HepG2 (cell line): ENCODE results near the gene PARS2. TPM values are rescaled to one million over a fixed set of nuclear protein-coding genes. Genes with fewer than 3 reads are reported as not detected.

ENCODE experiments used
- GABPB1 ChIP-seq: IDR thresholded peaks from 2 replicates; pipeline ENCODE4 v1.6.1; 2016; ENCODE audit warnings: mild to moderate bottlenecking, missing genetic modification reagents, moderate library complexity, missing compliant biosample characterization
- GFI1 ChIP-seq: sonication (generic); formaldehyde crosslinking; IDR thresholded peaks from 2 replicates; pipeline ENCODE4 v1.5.0; 2020; ENCODE audit warnings: missing genetic modification reagents, mild to moderate bottlenecking, borderline replicate concordance
- KDM6A ChIP-seq: IDR thresholded peaks from 2 replicates; pipeline ENCODE4 v1.6.1; 2016; ENCODE audit warnings: low read depth
- LCORL ChIP-seq, 2 experiments: fragments of 450-650 bp in 1 of 2; sonication (generic) in 1 of 2; formaldehyde crosslinking in 1 of 2; IDR thresholded peaks; 2 replicates each; pipeline versions ENCODE4 v1.5.0 to v1.6.1; 2017 to 2020; ENCODE audit warnings: antibody characterized with exemption in 1 of 2, missing genetic modification reagents in 1 of 2
- NR1H2 ChIP-seq: sonication (generic); formaldehyde crosslinking; IDR thresholded peaks from 2 replicates; pipeline ENCODE4 v1.8.1; 2022; ENCODE audit warnings: low read depth, missing genetic modification reagents, borderline replicate concordance
- PBX2 ChIP-seq: IDR thresholded peaks from 2 replicates; pipeline ENCODE4 v1.6.1; 2016; ENCODE audit warnings: control low read depth
- PHF21A ChIP-seq: sonication (generic); formaldehyde crosslinking; IDR thresholded peaks from 2 replicates; pipeline ENCODE4 v1.5.0; 2020; ENCODE audit warnings: mild to moderate bottlenecking, missing genetic modification reagents
- RCOR2 ChIP-seq: IDR thresholded peaks from 2 replicates; pipeline ENCODE4 v1.6.1; 2016; ENCODE audit warnings: missing biosample characterization, missing genetic modification reagents
- RFXAP ChIP-seq: sonication (generic); formaldehyde crosslinking; IDR thresholded peaks from 2 replicates; pipeline ENCODE4 v1.4.0; 2020; ENCODE audit warnings: missing genetic modification reagents, borderline replicate concordance
- ZNF644 ChIP-seq: IDR thresholded peaks from 2 replicates; pipeline ENCODE4 v1.6.1; 2016; ENCODE audit warnings: low read depth
- ZNF652 ChIP-seq: IDR thresholded peaks from 2 replicates; pipeline ENCODE4 v1.6.1; 2016; ENCODE audit warnings: low read depth, borderline replicate concordance
- ZNF776 ChIP-seq: sonication (generic); formaldehyde crosslinking; IDR thresholded peaks from 2 replicates; pipeline ENCODE4 v1.4.0; 2020; ENCODE audit warnings: mild to moderate bottlenecking, missing genetic modification reagents
- ZNF782 ChIP-seq: sonication (generic); formaldehyde crosslinking; IDR thresholded peaks from 2 replicates; pipeline ENCODE4 v1.4.0; 2020; ENCODE audit warnings: missing genetic modification reagents, mild to moderate bottlenecking, borderline replicate concordance
- polyA plus RNA-seq, 8 experiments: library from polyadenylated mRNA; depleted of rRNA in 3 of 8; stranded (reverse) in 7 of 8; unstranded in 1 of 8; fragments of >200 nt; fragmentation: Illumina TruSeq in 4 of 8; extraction: Trizol in 4 of 8; gene quantifications; 2 replicates each; pipeline versions ENCODE4 v1.2.1 to v1.2.3, GENCODE V29; 2011 to 2016; ENCODE audit warnings: low read depth in 4 of 8, missing spikeins in 1 of 8, mixed read lengths in 1 of 8; ENCODE audit not compliant: insufficient read depth in 1 of 8
- total RNA-seq, 5 experiments: library from RNA; depleted of rRNA; stranded (reverse); fragments of >200 nt; fragmentation: Illumina TruSeq; extraction: Trizol; gene quantifications; 2 replicates each; pipeline ENCODE4 v1.2.3, GENCODE V29; 2016; ENCODE audit warnings: low read depth in 1 of 5
- TF ChIP-seq, protein P1 (sequence below): sonication (generic); formaldehyde crosslinking; IDR thresholded peaks from 2 replicates; pipeline ENCODE4 v1.8.0; 2022; ENCODE audit warnings: missing genetic modification reagents, low read depth, mild to moderate bottlenecking, borderline replicate concordance
- TF ChIP-seq, protein P2 (sequence below), 2 experiments: sonication (generic) in 1 of 2; formaldehyde crosslinking in 1 of 2; IDR thresholded peaks; 2 replicates each; pipeline versions ENCODE4 v1.6.1 to v1.9.0; 2014 to 2022; ENCODE audit warnings: antibody characterized with exemption in 1 of 2, borderline replicate concordance in 1 of 2, inconsistent platforms in 1 of 2, low read depth in 1 of 2, missing genetic modification reagents in 1 of 2
- TF ChIP-seq, protein P3 (sequence below): sonication (generic); formaldehyde crosslinking; IDR thresholded peaks from 2 replicates; pipeline ENCODE4 v1.4.0; 2020; ENCODE audit warnings: missing genetic modification reagents
- TF ChIP-seq, protein P4 (sequence below): sonication (generic); formaldehyde crosslinking; IDR thresholded peaks from 2 replicates; pipeline ENCODE4 v1.4.0; 2020; ENCODE audit warnings: mild to moderate bottlenecking, missing genetic modification reagents

Gene PARS2
- total and polyA plus RNA-seq, 2 of the 13 experiments (the other 11 are each of a cell fraction or from before 2014, with no cell fraction given): 2.4 to 4.6 TPM

DNA sequence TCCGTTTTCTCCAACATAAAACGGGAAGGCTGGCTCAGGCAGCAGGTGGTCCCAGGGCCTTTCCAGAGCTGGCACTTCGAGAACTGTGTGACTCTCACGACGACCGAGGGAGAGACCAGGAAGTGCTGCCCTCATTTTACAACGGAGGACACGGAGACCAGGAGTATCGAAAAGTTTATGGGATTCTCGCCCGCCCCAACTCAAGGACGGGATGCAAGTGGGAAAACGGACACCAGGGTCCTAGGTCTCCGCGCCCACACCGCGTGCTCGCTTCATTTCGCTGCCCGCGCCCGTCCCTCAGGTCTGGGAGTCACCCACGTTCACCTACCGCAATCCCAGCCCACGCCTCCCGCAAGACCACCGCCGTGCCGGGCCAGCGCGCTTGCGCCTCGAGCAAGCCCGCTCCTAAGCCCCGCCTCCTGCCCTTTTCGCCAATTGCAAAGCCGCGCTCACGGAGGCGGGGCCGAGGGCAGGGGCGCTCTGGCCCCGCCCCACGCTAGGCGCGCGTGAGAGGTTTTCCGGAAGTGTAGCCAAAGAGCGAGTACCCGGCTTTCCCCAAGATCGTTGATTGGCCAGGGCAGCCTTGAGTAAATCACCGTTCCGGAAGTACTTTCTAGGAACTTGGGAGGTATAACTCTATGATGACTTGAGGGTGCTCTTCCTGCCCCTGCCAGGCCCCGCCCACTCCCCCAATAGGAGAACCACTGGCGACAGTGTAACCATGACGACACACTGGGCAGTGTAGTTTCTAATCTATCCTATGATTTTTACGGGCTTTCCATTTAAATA, at the start of gene PARS2 (continued):
- TF ChIP-seq, protein P1, sequence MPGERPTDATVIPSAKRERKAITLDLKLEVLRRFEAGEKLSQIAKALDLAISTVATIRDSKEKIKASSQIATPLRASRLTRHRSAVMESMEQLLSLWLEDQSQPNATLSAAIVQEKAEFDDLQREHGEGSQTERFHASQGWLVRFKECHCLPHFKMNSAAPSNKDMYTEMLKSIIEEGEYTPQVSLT (CRISPR knock-in tag): 0 out of 2 replicates have a peak, but pooled peaks have one; percentile 91
- TF ChIP-seq PBX2: no peak
- TF ChIP-seq RFXAP (CRISPR knock-in tag): peak; percentile 68
- TF ChIP-seq, protein P2, sequence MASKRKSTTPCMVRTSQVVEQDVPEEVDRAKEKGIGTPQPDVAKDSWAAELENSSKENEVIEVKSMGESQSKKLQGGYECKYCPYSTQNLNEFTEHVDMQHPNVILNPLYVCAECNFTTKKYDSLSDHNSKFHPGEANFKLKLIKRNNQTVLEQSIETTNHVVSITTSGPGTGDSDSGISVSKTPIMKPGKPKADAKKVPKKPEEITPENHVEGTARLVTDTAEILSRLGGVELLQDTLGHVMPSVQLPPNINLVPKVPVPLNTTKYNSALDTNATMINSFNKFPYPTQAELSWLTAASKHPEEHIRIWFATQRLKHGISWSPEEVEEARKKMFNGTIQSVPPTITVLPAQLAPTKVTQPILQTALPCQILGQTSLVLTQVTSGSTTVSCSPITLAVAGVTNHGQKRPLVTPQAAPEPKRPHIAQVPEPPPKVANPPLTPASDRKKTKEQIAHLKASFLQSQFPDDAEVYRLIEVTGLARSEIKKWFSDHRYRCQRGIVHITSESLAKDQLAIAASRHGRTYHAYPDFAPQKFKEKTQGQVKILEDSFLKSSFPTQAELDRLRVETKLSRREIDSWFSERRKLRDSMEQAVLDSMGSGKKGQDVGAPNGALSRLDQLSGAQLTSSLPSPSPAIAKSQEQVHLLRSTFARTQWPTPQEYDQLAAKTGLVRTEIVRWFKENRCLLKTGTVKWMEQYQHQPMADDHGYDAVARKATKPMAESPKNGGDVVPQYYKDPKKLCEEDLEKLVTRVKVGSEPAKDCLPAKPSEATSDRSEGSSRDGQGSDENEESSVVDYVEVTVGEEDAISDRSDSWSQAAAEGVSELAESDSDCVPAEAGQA (IDR thresholded peaks at IDR 0.05; ENCODE audit: low read depth): peak; percentile 35; the same call in 1 of the 2 replicates
- TF ChIP-seq, protein P2 (CRISPR knock-in tag; IDR thresholded peaks at IDR 0.05; ENCODE audit: borderline replicate concordance): no peak
- TF ChIP-seq, protein P3, sequence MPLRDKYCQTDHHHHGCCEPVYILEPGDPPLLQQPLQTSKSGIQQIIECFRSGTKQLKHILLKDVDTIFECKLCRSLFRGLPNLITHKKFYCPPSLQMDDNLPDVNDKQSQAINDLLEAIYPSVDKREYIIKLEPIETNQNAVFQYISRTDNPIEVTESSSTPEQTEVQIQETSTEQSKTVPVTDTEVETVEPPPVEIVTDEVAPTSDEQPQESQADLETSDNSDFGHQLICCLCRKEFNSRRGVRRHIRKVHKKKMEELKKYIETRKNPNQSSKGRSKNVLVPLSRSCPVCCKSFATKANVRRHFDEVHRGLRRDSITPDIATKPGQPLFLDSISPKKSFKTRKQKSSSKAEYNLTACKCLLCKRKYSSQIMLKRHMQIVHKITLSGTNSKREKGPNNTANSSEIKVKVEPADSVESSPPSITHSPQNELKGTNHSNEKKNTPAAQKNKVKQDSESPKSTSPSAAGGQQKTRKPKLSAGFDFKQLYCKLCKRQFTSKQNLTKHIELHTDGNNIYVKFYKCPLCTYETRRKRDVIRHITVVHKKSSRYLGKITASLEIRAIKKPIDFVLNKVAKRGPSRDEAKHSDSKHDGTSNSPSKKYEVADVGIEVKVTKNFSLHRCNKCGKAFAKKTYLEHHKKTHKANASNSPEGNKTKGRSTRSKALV (CRISPR knock-in tag): no peak
- no peak for TF ChIP-seq ZNF776 (CRISPR knock-in tag)
- peak; percentile 67; the same call in 1 of the 2 replicates for TF ChIP-seq PHF21A
- no peak for TF ChIP-seq ZNF644 (CRISPR knock-in tag)
- no peak for TF ChIP-seq ZNF782 (CRISPR knock-in tag)
- TF ChIP-seq LCORL (IDR thresholded peaks at IDR 0.05): no peak
- no peak for TF ChIP-seq LCORL (CRISPR knock-in tag; IDR thresholded peaks at IDR 0.05)
- TF ChIP-seq RCOR2 (CRISPR knock-in tag): no peak
- TF ChIP-seq, protein P4, sequence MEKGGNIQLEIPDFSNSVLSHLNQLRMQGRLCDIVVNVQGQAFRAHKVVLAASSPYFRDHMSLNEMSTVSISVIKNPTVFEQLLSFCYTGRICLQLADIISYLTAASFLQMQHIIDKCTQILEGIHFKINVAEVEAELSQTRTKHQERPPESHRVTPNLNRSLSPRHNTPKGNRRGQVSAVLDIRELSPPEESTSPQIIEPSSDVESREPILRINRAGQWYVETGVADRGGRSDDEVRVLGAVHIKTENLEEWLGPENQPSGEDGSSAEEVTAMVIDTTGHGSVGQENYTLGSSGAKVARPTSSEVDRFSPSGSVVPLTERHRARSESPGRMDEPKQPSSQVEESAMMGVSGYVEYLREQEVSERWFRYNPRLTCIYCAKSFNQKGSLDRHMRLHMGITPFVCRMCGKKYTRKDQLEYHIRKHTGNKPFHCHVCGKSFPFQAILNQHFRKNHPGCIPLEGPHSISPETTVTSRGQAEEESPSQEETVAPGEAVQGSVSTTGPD (CRISPR knock-in tag): no peak
- TF ChIP-seq GFI1 (CRISPR knock-in tag): peak; percentile 66; the same call in 1 of the 2 replicates
- TF ChIP-seq KDM6A (CRISPR knock-in tag): no peak
- no peak for TF ChIP-seq ZNF652 (CRISPR knock-in tag)
- TF ChIP-seq NR1H2: no peak
- peak; percentile 97 for TF ChIP-seq GABPB1
